ENCODE measurements around the gene COASY. TPM values are rescaled to one million over a fixed set of nuclear protein-coding genes. Genes with fewer than 3 reads are reported as not detected.
"Not testable (repeated sequence)": the region's sequence is repeated elsewhere in the genome, so short reads cannot be mapped to it uniquely, and the experiment has no call there.

Gene COASY
- polyA plus RNA-seq, 3 donors: 53.3 to 71.0 (median 59.7) TPM

DNA sequence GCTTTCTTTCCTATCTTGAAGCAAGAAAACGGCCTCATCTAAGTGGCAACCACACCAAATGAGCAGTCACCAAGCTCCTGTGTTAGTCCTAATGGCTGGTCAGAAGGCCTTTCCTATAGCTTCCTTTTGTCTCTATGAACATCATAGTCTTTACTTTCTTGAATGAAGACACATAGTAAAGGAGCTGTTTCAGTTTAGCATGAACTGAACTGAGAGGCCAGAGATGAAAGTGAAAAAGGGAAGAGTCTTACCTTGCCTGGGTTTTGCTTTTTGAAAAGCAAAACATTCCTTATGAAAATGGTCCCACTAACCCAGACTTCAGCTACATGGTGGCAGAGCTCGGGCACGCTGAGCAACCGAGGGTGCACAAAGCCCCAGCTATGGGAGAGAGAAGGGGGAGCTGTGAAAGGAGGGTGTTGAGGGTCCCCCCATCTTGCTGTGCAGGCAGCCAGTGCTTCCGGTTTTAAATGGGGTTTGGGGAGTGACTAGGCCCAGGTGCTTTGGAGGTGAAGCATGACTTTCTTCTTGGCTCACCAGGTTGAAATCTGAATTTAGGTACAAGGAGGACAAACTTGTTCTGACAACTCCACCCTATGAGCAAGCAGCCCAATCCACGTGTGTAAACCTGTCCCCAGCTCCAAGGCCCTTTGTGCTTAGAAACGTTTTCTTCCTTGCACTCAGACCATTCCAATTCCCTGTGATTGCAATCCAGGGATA lies 24.7 kb downstream of the COASY start:
- no peak overlapping the region for H3K27ac ChIP-seq (ENCODE audit: low read depth, low read length)
- 80 to 88% (median 84%) methylated on average over 7 of the region's 7 CpGs for WGBS, 3 donors

DNA sequence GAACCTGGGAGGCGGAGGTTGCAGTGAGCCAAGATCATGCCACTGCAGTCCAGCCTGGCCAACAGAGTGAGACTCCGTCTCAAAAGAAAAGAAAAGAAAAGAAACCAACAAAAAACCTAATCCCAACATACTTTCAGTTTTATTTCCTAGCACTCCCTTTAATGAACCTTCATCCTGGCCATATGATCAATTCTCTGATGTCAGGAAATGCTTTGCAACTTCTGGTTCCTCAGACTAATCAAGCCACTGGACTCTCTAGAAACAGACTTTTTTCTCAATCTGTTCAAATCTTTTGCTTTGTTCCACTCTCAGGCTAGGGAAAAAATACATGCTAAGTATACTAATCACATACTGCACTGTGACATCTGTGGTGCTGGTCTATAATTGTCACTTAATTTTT lies 28.9 kb downstream of the COASY start:
- 83 to 100% (median 92%) methylated on average over 2 of the region's 2 CpGs for WGBS, 3 donors
- H3K27ac ChIP-seq (ENCODE audit: low read depth, low read length): no peak overlapping the region

DNA sequence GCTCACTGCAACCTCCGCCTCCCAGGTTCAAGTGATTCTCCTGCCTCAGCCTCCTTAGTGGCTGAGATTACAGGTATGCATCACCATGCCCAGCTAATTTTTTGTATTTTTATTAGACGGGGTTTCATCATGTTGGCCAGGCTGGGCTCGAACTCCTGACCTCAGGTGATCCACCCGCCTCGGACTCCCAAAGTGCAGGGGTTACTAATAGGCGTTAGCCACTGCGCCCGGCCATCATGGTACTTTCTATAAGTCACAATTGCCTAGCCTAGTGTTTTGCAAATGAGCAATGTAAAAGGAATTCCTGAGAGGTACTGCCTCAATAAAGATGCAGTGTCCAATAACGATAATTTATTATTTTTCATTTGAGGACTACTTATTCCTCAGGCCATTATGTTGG lies 29.5 kb downstream of the COASY start:
- H3K27ac ChIP-seq (ENCODE audit: low read depth, low read length): no peak overlapping the region
- whole genome bisulfite sequencing, 3 donors: 93 to 96% (median 95%) methylated on average over 9 of the region's 9 CpGs

DNA sequence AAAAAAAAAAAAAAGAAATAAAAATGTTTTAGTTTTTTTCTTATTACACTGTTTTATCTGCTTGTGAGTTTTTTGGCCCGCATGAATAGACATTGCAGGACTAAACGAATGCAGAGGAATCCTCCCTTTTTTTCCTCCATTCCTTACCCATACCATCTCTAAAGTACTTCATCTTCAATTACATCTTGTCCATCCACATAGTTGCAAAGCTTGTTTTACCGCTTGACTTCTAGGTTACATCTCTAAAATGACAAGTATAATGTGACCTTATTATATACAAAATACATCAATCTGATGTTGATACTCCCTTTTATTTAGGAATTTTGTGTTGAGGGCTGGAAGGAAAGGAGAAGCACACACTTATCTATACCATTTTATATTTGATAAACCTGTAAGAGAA lies 34.4 kb downstream of the COASY start:
- no peak overlapping the region for H3K27ac ChIP-seq (ENCODE audit: low read depth, low read length)
- WGBS, 3 donors: 77 to 84% (median 78%) methylated on average over 3 of the region's 3 CpGs

DNA sequence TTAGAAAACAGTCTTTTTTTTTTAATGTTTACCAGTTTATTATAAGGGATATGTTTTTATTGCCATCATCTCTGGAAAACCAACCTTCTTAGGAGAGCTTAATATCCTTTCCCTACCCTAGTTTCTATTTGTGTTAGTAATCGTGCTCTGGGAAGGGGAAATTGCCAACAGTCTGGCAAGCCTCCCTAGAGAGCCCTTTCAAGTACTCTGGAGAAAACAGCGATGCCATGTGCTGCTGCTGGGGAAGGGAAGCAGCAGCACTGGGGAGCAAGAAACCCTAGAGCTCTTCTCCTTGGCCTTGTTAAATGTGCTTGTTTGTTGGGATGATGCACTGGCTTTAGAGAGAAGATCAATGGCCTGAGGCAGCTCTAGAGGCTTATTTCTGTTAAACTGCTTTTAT lies 37.0 kb downstream of the COASY start:
- no peak overlapping the region for H3K27ac ChIP-seq (ENCODE audit: low read depth, low read length)
- 23 to 45% (median 38%) methylated on average over 2 of the region's 2 CpGs for WGBS, 3 donors

DNA sequence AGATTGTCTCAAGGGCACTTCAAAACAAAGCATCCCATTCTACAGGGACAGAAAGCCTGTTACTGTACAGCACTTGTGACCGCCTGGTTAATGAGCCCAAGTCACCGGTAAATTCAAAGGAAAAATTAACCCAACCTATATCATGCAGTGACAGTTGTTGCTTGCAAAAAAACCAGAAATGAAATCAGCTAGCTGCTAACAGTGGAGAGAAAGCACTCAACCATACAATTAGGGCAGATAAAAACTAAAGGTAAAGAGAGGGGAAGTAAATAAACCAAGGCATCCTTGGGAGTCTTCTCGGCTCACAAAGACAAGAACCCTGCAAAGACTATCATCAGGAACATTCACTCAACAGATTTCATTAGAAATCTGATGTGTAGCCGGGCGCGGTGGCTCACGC lies 41.4 kb downstream of the COASY start:
- WGBS, 3 donors: 91 to 92% (median 92%) methylated on average over 7 of the region's 7 CpGs

DNA sequence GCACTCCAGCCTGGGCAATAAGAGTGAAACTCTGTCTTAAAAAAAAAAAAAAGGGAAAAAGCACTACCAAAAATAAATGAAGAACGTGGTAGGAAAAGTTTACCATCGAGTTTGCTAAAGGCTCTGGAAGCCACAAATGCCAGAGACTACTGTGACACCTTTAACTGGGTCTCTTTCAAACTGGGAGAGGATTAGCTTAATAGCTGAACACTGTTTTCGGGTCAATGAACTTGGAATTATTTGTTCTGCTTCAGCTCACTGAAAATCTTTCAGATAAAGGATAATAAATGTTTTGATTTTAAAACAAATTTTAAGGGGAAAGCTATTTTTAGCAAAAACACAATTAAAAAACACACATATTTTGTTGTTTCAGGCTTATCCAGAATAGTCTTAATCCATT lies 45.8 kb downstream of the COASY start:
- 28 to 47% (median 37%) methylated on average over 3 of the region's 3 CpGs for WGBS, 3 donors

More for the DNA sequence above, 41.4 kb downstream of the COASY start:
- H3K27ac ChIP-seq (ENCODE audit: low read depth, low read length): no peak overlapping the region

DNA sequence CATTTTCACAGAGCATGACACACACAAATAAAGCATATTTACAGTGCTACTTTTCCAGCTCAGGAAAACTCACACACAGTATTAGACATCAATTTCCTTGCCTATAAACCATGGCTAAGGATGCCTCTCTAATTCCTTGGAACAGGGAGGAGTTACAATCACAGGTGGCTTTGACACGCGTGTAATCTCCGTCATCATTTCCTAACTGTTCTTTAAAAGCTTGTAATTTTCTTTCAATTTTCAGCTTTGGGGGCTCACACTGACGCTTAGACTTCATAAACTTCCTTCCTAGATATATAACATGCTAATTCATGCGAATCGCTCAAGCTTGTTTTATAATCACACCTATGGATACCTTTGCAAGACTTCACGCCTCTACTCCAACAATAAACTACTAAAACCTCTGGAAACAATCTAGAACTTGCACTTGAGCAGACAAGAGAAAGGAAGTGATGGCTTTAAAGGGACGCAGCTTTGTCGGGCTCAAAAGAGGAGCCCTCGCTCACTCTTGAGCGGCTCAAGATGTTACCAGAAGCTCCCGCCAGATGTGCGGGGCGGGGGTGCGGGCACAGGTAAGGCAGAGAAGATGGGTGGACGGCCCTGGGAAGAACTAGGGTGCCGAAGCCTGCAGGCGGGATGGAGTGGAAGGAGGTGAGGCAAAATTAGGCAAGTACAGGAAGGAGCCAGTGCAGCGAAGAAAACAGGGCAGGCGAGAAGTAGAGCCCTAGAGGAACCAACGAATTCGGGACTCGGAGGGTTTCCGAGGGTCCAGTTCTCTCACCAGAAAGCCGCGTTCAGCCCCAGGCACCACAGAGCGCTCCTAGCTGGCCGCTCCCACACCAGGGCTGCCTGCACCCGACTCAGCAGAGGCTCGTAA lies 46.6 kb downstream of the COASY start:
- no peak overlapping the region for H3K27ac ChIP-seq (ENCODE audit: low read depth, low read length)
- WGBS, 3 donors: 0 to 1% (median 1%) methylated on average over 27 to 30 of the region's 30 CpGs

More for the DNA sequence above, 45.8 kb downstream of the COASY start:
- H3K27ac ChIP-seq (ENCODE audit: low read depth, low read length): no peak overlapping the region

DNA sequence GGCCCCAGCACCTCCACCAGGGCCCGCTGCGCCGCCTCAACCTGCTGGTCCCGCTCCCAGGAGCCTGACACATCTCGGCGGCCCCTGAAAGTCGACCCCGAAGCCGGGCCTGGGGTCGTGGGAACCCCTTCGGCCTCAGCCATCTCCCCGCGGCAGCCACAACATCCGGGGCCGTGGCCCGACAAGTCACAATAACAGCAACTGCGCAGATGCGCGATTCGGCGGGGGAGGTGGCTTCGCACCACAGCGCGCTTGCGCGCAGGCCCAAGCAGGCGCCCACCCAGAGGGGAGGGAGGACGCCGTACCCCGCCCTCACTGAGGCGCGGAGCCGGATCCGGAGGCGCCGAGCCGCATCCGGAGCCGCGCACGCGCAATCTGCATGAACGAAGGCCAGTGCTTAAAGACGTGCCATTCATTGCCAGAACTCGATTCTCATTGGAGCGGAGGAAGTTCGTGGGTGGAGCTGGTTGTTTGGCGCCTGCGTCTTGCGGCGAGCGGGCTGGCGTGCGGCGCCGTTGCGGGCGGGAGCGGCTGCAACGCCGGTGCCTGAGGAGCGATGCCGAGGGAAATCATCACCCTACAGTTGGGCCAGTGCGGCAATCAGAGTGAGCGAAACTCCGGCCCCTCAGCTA lies 47.4 kb downstream of the COASY start, which contains the start of the genes RETREG3 and TUBG1:
RETREG3 (minus strand) TSS at position 193 of the 632 bp plus-strand sequence; CDS start at position 143, 50 bp downstream.
TUBG1 (plus strand) TSS at position 502 of the 632 bp plus-strand sequence; CDS start at position 557, 55 bp downstream.
- 0% methylated on average over 66 of the region's 66 CpGs for WGBS, 3 donors

DNA sequence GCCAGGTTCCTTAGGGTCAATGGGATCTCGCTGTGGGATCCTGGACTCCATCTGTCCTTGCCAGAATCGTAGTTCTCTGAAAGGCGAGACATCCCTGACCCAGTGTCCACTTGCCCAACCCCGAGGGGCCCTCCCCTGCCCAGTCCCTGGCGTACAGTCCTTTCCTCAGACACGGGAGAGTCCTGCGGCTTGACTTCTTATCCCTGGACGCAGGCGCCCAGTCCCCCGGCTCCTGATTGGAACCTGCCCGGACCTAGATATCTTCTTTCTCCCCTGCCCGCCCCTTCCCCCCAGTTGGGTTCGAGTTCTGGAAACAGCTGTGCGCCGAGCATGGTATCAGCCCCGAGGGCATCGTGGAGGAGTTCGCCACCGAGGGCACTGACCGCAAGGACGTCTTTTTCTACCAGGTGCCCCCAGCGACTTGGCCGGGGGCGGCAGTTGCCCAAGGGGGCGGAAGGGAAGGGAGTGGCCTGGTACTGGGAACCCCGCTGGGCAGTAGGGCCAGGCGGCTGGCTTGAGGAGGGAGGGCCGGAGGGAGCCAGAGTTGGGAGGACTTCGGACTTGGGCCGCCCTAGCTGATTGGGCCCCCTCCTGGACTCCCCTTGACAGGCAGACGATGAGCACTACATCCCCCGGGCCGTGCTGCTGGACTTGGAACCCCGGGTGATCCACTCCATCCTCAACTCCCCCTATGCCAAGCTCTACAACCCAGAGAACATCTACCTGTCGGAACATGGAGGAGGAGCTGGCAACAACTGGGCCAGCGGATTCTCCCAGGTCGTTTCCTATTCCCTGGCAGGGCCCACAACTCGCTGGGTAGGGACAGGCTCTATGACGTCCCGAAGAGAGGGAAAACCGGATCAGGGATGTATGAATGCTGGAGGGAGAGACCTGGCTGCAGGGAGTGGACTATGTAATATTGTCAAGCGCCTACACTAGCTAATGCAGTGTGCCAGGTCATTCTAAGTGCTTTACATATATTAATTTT lies 48.2 kb downstream of the COASY start:
- H3K27ac ChIP-seq (ENCODE audit: low read depth, low read length): not testable (repeated sequence)
- WGBS, 3 donors: 11 to 20% (median 15%) methylated on average over 33 to 35 of the region's 42 CpGs

More for the DNA sequence above, 47.4 kb downstream of the COASY start, which contains the start of the genes RETREG3 and TUBG1:
- no peak within 1 kb of the TSS for H3K27ac ChIP-seq (ENCODE audit: low read depth, low read length)

DNA sequence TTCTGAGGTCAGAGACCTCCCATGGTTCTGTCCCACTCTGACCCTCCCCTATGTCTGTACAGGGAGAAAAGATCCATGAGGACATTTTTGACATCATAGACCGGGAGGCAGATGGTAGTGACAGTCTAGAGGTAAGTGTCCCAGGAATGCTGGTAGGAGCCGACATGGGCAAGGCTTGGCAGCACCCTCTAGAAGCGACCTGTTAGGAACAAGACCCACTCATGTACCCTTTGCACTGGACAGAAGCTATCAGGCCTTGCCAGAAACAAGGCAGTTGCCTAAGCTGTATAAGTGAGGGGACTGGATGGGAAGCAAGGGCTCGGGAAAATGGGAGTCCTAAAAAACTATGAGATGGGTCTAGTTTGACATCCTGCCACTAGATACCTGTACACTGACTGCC lies 50.1 kb downstream of the COASY start:
- no peak overlapping the region for H3K27ac ChIP-seq (ENCODE audit: low read depth, low read length)
- WGBS, 3 donors: 95 to 96% (median 96%) methylated on average over 4 of the region's 4 CpGs

DNA sequence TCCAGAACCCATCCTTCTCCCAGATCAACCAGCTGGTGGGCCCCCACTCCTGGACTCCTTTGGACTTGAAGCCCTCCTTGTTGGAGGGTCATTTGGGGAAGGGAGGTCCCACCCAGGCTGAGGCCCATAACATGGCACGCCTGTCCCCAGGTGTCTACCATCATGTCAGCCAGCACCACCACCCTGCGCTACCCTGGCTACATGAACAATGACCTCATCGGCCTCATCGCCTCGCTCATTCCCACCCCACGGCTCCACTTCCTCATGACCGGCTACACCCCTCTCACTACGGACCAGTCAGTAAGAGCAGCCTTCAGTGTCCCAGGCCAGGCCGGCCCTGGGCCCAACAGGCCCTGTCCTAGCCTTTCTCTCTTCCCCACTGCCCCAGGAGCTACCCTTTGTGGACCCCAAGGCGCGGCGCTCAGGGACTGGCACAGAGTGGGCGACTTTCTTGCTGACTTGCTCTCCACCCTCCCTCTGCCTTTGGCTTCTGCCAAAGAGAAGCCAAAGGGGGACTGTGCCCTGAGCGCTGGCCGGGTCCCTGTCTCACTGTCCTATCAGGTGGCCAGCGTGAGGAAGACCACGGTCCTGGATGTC lies 51.8 kb downstream of the COASY start:
- 95 to 98% (median 97%) methylated on average over 17 of the region's 17 CpGs for WGBS, 3 donors

More for the DNA sequence above, 51.8 kb downstream of the COASY start:
- no peak overlapping the region for H3K27ac ChIP-seq (ENCODE audit: low read depth, low read length)

Other genes starting within 250 kb of the COASY start
- 100 to 1,000 TPM in 1 of 3 donors, 10 to 100 TPM in 2; 60.7 to 204 (median 92.9) TPM for gene STAT3, start 173.7 kb upstream of the COASY start, polyA plus RNA-seq
- 100 to 1,000 TPM in 2 of 3 donors, 10 to 100 TPM in 1; 30.4 to 517 (median 414) TPM for gene CAVIN1, start 138.9 kb upstream of the COASY start, polyA plus RNA-seq
- 10 to 100 TPM; 17.6 to 30.5 (median 25.8) TPM for gene ATP6V0A1, start 103.3 kb upstream of the COASY start, polyA plus RNA-seq
- gene NAGLU, start 25.9 kb upstream of the COASY start, polyA plus RNA-seq: 10 to 100 TPM; 30.5 to 38.7 (median 33.2) TPM
- gene HSD17B1, start 9.2 kb upstream of the COASY start, polyA plus RNA-seq: 10 to 100 TPM in 1 of 3 donors, 1 to 10 TPM in 2; 5.2 to 13.9 (median 5.5) TPM
- 10 to 100 TPM; 38.7 to 71.3 (median 48.9) TPM for gene MLX, start 5.0 kb downstream of the COASY start, polyA plus RNA-seq
- gene PSMC3IP, start 15.6 kb downstream of the COASY start, polyA plus RNA-seq: 1 to 10 TPM; 3.5 to 7.1 (median 4.5) TPM
- gene RETREG3, start 47.2 kb downstream of the COASY start, polyA plus RNA-seq: 10 to 100 TPM; 13.6 to 28.8 (median 20.7) TPM
- 10 to 100 TPM; 28.6 to 51.8 (median 36.6) TPM for gene TUBG1, start 47.5 kb downstream of the COASY start, polyA plus RNA-seq
- gene TUBG2, start 97.1 kb downstream of the COASY start, polyA plus RNA-seq: 10 to 100 TPM; 13.9 to 62.7 (median 24.0) TPM
- gene PLEKHH3, start 114.8 kb downstream of the COASY start, polyA plus RNA-seq: 10 to 100 TPM; 30.4 to 67.4 (median 30.9) TPM
- 1 to 10 TPM; 1.3 to 2.6 (median 1.3) TPM for gene CCR10, start 119.7 kb downstream of the COASY start, polyA plus RNA-seq
- gene CNTNAP1, start 120.4 kb downstream of the COASY start, polyA plus RNA-seq: 1 to 10 TPM; 5.9 to 8.3 (median 7.0) TPM
- 10 to 100 TPM; 16.1 to 27.5 (median 25.9) TPM for gene EZH1, start 182.9 kb downstream of the COASY start, polyA plus RNA-seq
- 100 to 1,000 TPM in 2 of 3 donors, 10 to 100 TPM in 1; 12.9 to 178 (median 156) TPM for gene RAMP2, start 199.1 kb downstream of the COASY start, polyA plus RNA-seq
- gene VPS25, start 211.3 kb downstream of the COASY start, polyA plus RNA-seq: 10 to 100 TPM; 52.3 to 64.8 (median 61.2) TPM
- gene WNK4, start 218.5 kb downstream of the COASY start, polyA plus RNA-seq: under 1 TPM; 0.45 to 0.54 (median 0.46) TPM
- gene COA3, start 236.6 kb downstream of the COASY start, polyA plus RNA-seq: 100 to 1,000 TPM; 110 to 134 (median 120) TPM
- 1 to 10 TPM in 1 of 3 donors, under 1 TPM in 2; 0.20 to 1.0 (median 0.54) TPM for gene CNTD1, start 236.7 kb downstream of the COASY start, polyA plus RNA-seq